Measurements from ENCODE around the gene PDSS2. TPM values are rescaled to one million over a fixed set of nuclear protein-coding genes. Genes with fewer than 3 reads are reported as not detected.

PDSS2 gene
- polyA plus RNA-seq, 3 donors, result 10.1 to 13.9 (median 13.3) TPM

DNA sequence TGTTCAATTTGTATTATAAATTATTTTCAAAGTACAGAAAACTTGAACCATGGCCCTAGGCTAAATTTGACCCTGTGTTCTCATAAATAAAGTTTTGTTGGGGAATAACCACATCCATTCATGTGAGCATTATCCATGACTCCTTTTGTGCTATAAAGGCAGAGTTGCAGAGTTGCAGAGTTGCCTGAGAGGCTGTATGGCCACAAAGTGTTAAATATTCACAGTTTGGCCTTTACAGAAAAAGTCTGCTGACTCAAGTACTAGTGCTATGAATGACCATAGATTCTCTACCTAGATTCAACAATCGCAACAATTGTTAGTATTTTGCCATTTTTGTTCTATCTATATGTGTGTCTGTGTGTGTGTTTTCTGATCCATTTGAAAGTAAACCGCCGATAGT lies 297.8 kb downstream of the PDSS2 start:
- DNase-seq, result no peak
- H2AFZ ChIP-seq (ENCODE audit: insufficient read depth, low read depth, low read length, poor library complexity, severe bottlenecking), result no peak overlapping the region
- no peaks in the 10 kb centered on the region for H3K27me3 Mint-ChIP-seq (ENCODE audit: low read depth in 3 of 3)
- H3K27ac Mint-ChIP-seq, result no peak overlapping the region
- WGBS (ENCODE audit: insufficient coverage), result 100% methylated on average over 1 of the region's 3 CpGs
- intact Hi-C loops (cut with micrococcal nuclease), result no loop called here
- no peaks in the 10 kb centered on the region for H3K27me3 ChIP-seq (ENCODE audit: control insufficient read depth in 2 of 2, insufficient read depth in 2 of 2, low read length in 2 of 2)
- H3K36me3 Mint-ChIP-seq, result no peaks in the 10 kb centered on the region
- H3K79me2 ChIP-seq (ENCODE audit: insufficient read depth, low read length), result no peaks in the 10 kb centered on the region
- no peak overlapping the region for H3K27ac ChIP-seq (ENCODE audit: low read depth in 1 of 2, low read length in 2 of 2)
- no peaks in the 10 kb centered on the region for H4K20me1 ChIP-seq (ENCODE audit: insufficient read depth, low read length)
- no peak overlapping the region for H3K4me2 ChIP-seq (replicated peaks; ENCODE audit: extremely low read depth, low read length, poor library complexity, severe bottlenecking)
- no peaks in the 10 kb centered on the region for H3K4me1 ChIP-seq (ENCODE audit: control insufficient read depth in 1 of 2, insufficient read depth in 2 of 2, low read length in 2 of 2)
- no peak overlapping the region for H3K9ac ChIP-seq (ENCODE audit: insufficient read depth, low read length, poor library complexity, severe bottlenecking)
- no peak overlapping the region for H3K4me3 ChIP-seq (replicated peaks in 1 of 3; ENCODE audit: low read depth in 2 of 3, low read length in 3 of 3)
- peaks cover 0 to 4% (median 0%) of the 10 kb centered on the region in 7 donors for H3K9me3 Mint-ChIP-seq
- H3K4me1 Mint-ChIP-seq, result no peaks in the 10 kb centered on the region
- no peaks in the 10 kb centered on the region for H3K9me3 ChIP-seq (replicated peaks in 1 of 2; ENCODE audit: control insufficient read depth in 1 of 2, insufficient read depth in 1 of 2, low read length in 2 of 2)
- no peaks in the 10 kb centered on the region for H3K36me3 ChIP-seq (replicated peaks in 1 of 2; ENCODE audit: control insufficient read depth in 1 of 2, insufficient read depth in 2 of 2, low read length in 2 of 2)
- no peak overlapping the region for H3K4me3 Mint-ChIP-seq
- TF ChIP-seq, protein P1, sequence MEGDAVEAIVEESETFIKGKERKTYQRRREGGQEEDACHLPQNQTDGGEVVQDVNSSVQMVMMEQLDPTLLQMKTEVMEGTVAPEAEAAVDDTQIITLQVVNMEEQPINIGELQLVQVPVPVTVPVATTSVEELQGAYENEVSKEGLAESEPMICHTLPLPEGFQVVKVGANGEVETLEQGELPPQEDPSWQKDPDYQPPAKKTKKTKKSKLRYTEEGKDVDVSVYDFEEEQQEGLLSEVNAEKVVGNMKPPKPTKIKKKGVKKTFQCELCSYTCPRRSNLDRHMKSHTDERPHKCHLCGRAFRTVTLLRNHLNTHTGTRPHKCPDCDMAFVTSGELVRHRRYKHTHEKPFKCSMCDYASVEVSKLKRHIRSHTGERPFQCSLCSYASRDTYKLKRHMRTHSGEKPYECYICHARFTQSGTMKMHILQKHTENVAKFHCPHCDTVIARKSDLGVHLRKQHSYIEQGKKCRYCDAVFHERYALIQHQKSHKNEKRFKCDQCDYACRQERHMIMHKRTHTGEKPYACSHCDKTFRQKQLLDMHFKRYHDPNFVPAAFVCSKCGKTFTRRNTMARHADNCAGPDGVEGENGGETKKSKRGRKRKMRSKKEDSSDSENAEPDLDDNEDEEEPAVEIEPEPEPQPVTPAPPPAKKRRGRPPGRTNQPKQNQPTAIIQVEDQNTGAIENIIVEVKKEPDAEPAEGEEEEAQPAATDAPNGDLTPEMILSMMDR (IDR thresholded peaks at IDR 0.05), result no peak

DNA sequence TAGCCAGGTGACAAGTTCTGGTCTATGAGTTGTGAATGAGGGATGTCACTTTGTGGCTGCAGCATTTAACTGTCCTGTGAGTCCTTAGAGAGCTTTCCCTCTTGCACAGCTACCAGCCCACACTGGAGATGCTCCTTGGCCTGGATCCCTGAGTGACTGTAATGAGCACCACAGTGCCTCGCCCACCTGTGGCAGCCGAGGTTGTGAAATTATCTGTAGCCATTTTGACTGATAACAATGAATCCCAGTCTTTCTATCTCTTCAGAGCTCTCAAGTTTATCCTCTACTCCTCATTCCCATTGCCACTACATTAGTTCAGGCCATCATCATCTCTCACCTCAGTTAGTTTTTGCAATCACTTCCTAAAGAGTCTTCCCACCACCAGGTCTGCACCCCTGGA lies 302.7 kb downstream of the PDSS2 start:
- H3K27me3 Mint-ChIP-seq (ENCODE audit: low read depth in 3 of 3), result peaks cover 0 to 2% (median 0%) of the 10 kb centered on the region in 3 donors
- Histone ChIP-seq H3K9ac (ENCODE audit: insufficient read depth, low read length, poor library complexity, severe bottlenecking) (no peak overlapping the region), H3K79me2 (ENCODE audit: insufficient read depth, low read length) (no peaks in the 10 kb centered on the region), H3K27ac (ENCODE audit: low read depth in 1 of 2, low read length in 2 of 2) (no peak overlapping the region), H3K27me3 (ENCODE audit: control insufficient read depth in 2 of 2, insufficient read depth in 2 of 2, low read length in 2 of 2) (no peaks in the 10 kb centered on the region), H3K4me1 (ENCODE audit: control insufficient read depth in 1 of 2, insufficient read depth in 2 of 2, low read length in 2 of 2) (no peaks in the 10 kb centered on the region), H4K20me1 (ENCODE audit: insufficient read depth, low read length) (no peaks in the 10 kb centered on the region), H3K36me3 (replicated peaks in 1 of 2; ENCODE audit: control insufficient read depth in 1 of 2, insufficient read depth in 2 of 2, low read length in 2 of 2) (no peaks in the 10 kb centered on the region), H2AFZ (ENCODE audit: insufficient read depth, low read depth, low read length, poor library complexity, severe bottlenecking) (no peak overlapping the region), H3K9me3 (replicated peaks in 1 of 2; ENCODE audit: control insufficient read depth in 1 of 2, insufficient read depth in 1 of 2, low read length in 2 of 2) (no peaks in the 10 kb centered on the region), H3K4me2 (replicated peaks; ENCODE audit: extremely low read depth, low read length, poor library complexity, severe bottlenecking) (no peak overlapping the region), H3K4me3 (replicated peaks in 1 of 3; ENCODE audit: low read depth in 2 of 3, low read length in 3 of 3) (no peak overlapping the region)
- no peaks in the 10 kb centered on the region for H3K9me3 Mint-ChIP-seq
- intact Hi-C loops (cut with micrococcal nuclease), result no loop called here
- peaks cover 1% of the 10 kb centered on the region for H3K4me1 Mint-ChIP-seq
- H3K36me3 Mint-ChIP-seq, result peaks cover 6 to 7% of the 10 kb centered on the region in 2 donors
- TF ChIP-seq, protein P1 (IDR thresholded peaks at IDR 0.05), result no peak
- H3K27ac Mint-ChIP-seq, result no peak overlapping the region
- WGBS (ENCODE audit: insufficient coverage), result 100% methylated on average over 1 of the region's 2 CpGs
- no peak overlapping the region for H3K4me3 Mint-ChIP-seq
- DNase-seq, result no peak
